ENCODE results near the gene METTL6. TPM values are rescaled to one million over a fixed set of nuclear protein-coding genes. Genes with fewer than 3 reads are reported as not detected.
"Not testable (repeated sequence)": the region's sequence is repeated elsewhere in the genome, so short reads cannot be mapped to it uniquely, and the experiment has no call there.

METTL6 gene
- total RNA-seq, 1 donor from 2014 or later, result 27.3 TPM

DNA sequence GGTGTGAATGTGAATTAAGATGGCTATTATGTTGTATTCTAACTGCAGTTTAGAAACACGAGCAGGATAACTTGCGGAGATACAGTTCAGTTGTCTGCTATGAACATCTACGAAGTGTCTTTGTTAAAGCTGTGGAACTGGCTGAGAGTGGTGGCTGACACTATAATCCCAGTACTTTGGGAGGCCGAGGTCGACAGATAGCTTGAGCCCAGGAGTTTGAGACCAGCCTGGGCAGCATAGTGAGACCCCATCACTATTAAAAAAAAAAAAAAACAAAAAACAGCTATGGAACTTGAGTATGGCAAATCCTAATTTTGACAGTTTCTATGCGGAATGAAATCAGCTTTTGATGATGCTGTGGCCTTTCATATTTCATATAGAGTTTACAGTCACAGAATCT, 1.7 kb upstream of the METTL6 start:
- TF ChIP-seq, protein P1, sequence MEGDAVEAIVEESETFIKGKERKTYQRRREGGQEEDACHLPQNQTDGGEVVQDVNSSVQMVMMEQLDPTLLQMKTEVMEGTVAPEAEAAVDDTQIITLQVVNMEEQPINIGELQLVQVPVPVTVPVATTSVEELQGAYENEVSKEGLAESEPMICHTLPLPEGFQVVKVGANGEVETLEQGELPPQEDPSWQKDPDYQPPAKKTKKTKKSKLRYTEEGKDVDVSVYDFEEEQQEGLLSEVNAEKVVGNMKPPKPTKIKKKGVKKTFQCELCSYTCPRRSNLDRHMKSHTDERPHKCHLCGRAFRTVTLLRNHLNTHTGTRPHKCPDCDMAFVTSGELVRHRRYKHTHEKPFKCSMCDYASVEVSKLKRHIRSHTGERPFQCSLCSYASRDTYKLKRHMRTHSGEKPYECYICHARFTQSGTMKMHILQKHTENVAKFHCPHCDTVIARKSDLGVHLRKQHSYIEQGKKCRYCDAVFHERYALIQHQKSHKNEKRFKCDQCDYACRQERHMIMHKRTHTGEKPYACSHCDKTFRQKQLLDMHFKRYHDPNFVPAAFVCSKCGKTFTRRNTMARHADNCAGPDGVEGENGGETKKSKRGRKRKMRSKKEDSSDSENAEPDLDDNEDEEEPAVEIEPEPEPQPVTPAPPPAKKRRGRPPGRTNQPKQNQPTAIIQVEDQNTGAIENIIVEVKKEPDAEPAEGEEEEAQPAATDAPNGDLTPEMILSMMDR (conservative IDR thresholded peaks at IDR 0.05), result no peak
- Mint-ChIP-seq H3K36me3 (ENCODE audit: low read depth) (no peaks in the 10 kb centered on the region), H3K9me3 (no peaks in the 10 kb centered on the region), H3K4me3 (peak overlapping the region; percentile 99), H3K27ac (ENCODE audit: unreplicated experiment) (no peak overlapping the region), H3K4me1 (peaks cover 43% of the 10 kb centered on the region), H3K27me3 (ENCODE audit: low read depth) (no peaks in the 10 kb centered on the region)
- DNase-seq (ENCODE audit: low read depth, low spot score), result no peak

DNA sequence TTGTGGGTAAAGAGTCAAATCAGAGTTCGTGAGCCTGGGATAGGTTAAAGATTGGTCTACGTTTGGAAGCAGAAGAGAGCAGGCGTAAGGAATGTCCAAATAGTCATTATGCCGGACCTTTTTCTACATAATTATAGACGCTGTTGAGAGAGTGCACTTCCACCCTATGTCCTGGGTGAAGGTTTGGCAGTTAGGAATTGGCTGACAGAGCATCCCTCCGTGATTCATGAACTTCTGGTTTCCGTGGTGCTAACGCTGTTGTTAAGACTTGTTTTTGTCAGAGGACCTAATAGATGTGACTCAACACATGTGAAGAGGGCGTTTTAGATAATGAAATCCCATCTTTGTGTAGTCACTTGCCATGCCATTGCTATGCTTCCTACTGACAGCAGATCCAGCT, 1.2 kb upstream of the METTL6 start:
- Mint-ChIP-seq H3K36me3 (ENCODE audit: low read depth) (no peaks in the 10 kb centered on the region), H3K4me1 (peaks cover 43% of the 10 kb centered on the region), H3K27ac (ENCODE audit: unreplicated experiment) (no peak overlapping the region), H3K9me3 (no peaks in the 10 kb centered on the region), H3K27me3 (ENCODE audit: low read depth) (no peaks in the 10 kb centered on the region), H3K4me3 (peak overlapping the region; percentile 99)
- TF ChIP-seq, protein P1 (conservative IDR thresholded peaks at IDR 0.05), result no peak
- no peak for DNase-seq (ENCODE audit: low read depth, low spot score)

DNA sequence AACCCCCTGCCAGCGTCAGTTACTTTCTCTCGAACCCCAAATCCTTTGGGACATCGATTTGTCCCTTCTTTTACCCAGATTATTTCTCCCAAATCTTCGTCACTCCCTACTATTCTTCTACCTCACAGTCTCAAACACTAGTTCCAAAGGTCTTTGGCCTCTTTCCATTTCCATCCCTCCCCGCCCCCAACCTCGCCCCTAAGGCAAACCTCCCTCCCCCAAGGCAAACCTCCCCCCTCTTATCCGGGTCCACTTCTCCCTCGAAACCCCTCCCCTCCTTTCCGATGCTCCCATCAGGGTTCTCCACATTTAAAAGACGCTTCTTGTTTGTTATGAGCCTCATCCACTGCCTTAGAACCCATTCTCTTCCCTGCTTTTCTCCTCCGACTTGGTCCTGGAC, 637 bp upstream of the METTL6 start:
- Mint-ChIP-seq H3K9me3 (no peaks in the 10 kb centered on the region), H3K4me1 (peaks cover 43% of the 10 kb centered on the region), H3K27me3 (ENCODE audit: low read depth) (no peaks in the 10 kb centered on the region), H3K4me3 (peak overlapping the region; percentile 99), H3K27ac (ENCODE audit: unreplicated experiment) (peak overlapping the region; percentile 99), H3K36me3 (ENCODE audit: low read depth) (no peaks in the 10 kb centered on the region)
- no peak for DNase-seq (ENCODE audit: low read depth, low spot score)
- TF ChIP-seq, protein P1 (conservative IDR thresholded peaks at IDR 0.05), result no peak

DNA sequence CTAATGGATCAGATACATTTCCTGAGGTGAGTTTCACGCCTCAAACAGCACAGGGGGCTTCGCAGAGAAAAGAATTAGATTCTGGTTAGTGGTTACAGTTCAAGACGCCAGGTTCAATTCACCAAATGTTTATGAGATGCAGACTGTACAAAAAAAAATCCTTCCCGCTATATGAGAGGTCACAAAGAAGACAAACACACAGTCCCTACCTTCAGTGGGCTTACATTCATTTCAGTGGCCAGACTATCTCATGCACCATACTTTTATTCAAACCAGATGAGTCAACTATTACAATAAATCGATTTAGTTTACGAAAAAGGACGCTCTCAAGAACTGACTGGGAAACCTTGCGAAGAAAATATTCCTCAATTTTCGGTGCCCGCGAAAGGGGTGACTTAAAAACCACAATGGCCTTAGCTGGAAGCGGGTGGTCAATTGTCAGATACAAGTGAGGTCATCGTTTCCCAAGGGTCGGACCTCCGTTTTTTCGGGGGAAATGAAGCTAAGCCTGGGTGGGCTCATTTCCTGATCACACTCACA, 695 bp downstream of the METTL6 start:
- H3K4me3 Mint-ChIP-seq, result peak overlapping the region; percentile 99
- H3K27me3 Mint-ChIP-seq (ENCODE audit: low read depth), result no peaks in the 10 kb centered on the region
- peaks cover 43% of the 10 kb centered on the region for H3K4me1 Mint-ChIP-seq
- TF ChIP-seq, protein P1 (conservative IDR thresholded peaks at IDR 0.05), result no peak
- H3K27ac Mint-ChIP-seq (ENCODE audit: unreplicated experiment), result peak overlapping the region; percentile 99
- no peaks in the 10 kb centered on the region for H3K36me3 Mint-ChIP-seq (ENCODE audit: low read depth)
- no peak for DNase-seq (ENCODE audit: low read depth, low spot score)
- no peaks in the 10 kb centered on the region for H3K9me3 Mint-ChIP-seq

DNA sequence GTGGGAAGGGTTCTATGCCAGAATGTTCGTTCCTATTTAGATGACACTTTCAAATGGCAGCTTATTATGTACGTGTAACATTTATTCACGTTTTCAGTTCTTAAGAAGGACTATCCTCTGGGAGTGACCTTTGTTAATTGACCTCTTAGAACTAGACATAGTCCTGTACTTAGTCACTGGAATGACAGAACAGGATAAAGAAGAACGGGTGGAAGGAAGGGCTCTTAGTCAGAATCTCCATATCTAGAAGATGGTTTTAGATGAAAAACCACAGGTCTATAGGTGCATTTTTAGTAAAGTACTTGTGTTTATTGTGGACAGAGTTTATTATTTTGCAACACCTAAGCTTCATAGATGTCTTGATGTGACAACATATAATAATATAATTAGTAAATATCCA, 6.5 kb downstream of the METTL6 start:
- H3K4me3 Mint-ChIP-seq, result peak overlapping the region; percentile 21
- no peak overlapping the region for H3K27ac Mint-ChIP-seq (ENCODE audit: unreplicated experiment)
- TF ChIP-seq, protein P1 (conservative IDR thresholded peaks at IDR 0.05), result no peak
- DNase-seq (ENCODE audit: low read depth, low spot score), result no peak
- peaks cover 10% of the 10 kb centered on the region for H3K4me1 Mint-ChIP-seq
- no peaks in the 10 kb centered on the region for H3K27me3 Mint-ChIP-seq (ENCODE audit: low read depth)
- H3K36me3 Mint-ChIP-seq (ENCODE audit: low read depth), result no peaks in the 10 kb centered on the region
- H3K9me3 Mint-ChIP-seq, result no peaks in the 10 kb centered on the region

DNA sequence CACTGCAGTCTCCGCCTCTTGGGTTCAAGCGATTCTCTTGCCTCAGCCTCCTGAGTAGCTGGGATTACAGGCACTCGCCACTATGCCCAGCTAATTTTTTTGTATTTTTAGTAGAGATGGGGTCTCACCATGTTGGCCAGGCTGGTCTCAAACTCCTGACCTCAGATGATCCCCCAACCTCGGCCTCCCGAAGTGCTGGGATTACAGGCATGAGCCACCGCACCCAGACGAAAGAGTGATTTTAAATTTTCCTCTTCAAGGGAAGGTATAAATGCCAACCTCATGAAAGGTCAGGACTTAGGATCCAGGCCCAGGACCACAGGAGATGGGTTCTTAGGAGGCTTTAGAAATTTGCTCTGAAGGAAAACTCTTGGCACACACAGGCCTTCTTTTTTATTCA, 16.4 kb downstream of the METTL6 start:
- not testable (repeated sequence) for H3K4me1 Mint-ChIP-seq; H3K27me3 Mint-ChIP-seq (ENCODE audit: low read depth); H3K4me3 Mint-ChIP-seq; H3K27ac Mint-ChIP-seq (ENCODE audit: unreplicated experiment); H3K36me3 Mint-ChIP-seq (ENCODE audit: low read depth); DNase-seq (ENCODE audit: low read depth, low spot score); H3K9me3 Mint-ChIP-seq
